GM06990 (cell line): ENCODE data around the gene HDAC4.

Experiments
- DNase-seq: peaks from one replicate; pipeline ENCODE4 v3.0.0-alpha.2; 2011; ENCODE audit not compliant: insufficient read length; ENCODE audit errors: extremely low read depth
- H3K27me3 ChIP-seq: replicated peaks from 2 replicates; pipeline ENCODE4 v1.6.0; 2011; ENCODE audit warnings: low read length; ENCODE audit not compliant: control insufficient read depth, insufficient read depth
- H3K36me3 ChIP-seq: 2 replicates; pipeline ENCODE4 v1.5.1; 2011; ENCODE audit warnings: low read length; ENCODE audit not compliant: control insufficient read depth, insufficient read depth
- H3K4me3 ChIP-seq: replicated peaks from 2 replicates; pipeline ENCODE4 v1.5.1; 2011; ENCODE audit warnings: low read depth, mild to moderate bottlenecking, control low read depth, low read length
- CTCF ChIP-seq: IDR thresholded peaks from 2 replicates; pipeline ENCODE4 v1.5.1; 2011; ENCODE audit warnings: low read length, control low read depth, mild to moderate bottlenecking, inconsistent platforms; ENCODE audit not compliant: insufficient read depth, poor library complexity, severe bottlenecking

HDAC4 gene

DNA sequence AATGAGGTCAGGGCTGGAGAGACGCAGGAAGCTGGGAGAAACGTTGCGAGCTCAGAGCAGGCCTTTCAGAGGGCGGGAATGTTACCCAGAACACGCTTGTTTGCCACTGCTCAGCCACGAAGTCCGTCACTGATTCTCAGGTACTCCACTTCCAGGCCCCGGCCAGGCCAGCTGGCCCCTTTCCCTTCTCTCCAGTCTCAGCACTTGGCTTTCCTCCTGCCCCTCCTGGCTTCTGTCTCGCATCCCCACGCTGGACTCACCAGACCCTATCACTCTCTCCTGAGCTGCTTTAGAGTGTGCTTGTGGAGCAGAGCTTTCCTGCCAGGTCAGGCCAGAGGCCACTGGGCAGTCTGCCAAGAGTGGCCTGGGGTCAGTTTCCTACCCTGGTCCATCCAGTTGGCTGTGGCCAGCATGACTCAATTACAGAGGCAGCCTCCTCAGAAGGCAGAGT is 401.5 kb downstream of the HDAC4 start:
- Histone ChIP-seq H3K4me3 (no peak overlapping the region), H3K27me3 (no peaks in the 10 kb centered on the region; the same call in 1 of the 2 replicates), H3K36me3 (no peaks in the 10 kb centered on the region)
- TF ChIP-seq CTCF, result no peak
- DNase-seq, result no peak

- no peak for DNase-seq
- Histone ChIP-seq H3K4me3 (no peak overlapping the region), H3K27me3 (no peaks in the 10 kb centered on the region), H3K36me3 (no peaks in the 10 kb centered on the region)
- TF ChIP-seq CTCF, result no peak
These were observed 402.0 kb downstream of the HDAC4 start for GRCh38 chr2:238998801-238999200.
